ENCODE measurements around the gene ATP6V0A1.

DNA sequence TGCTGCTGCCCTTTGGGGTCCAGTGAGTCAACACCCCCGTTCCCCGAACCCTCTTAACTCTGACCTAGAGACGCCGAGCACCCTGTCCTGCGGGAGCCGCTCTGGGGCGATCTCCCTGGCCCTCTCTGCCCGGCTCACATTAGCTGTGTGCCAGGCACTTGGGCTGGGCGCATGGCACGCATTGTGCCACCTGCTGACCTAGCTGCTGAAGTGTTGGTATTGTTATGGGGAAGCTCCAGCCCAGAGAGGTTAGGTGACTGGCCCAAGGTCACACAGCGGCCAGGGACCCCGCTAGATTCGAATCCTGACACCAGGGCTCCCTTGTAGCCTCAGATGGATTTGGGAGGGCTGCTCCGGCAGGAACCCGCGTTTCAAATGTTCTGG, 95.2 kb downstream of the ATP6V0A1 start:
- no peak for TF ChIP-seq POLR2AphosphoS5 (IDR thresholded peaks at IDR 0.05)
- TF ChIP-seq, protein P1, sequence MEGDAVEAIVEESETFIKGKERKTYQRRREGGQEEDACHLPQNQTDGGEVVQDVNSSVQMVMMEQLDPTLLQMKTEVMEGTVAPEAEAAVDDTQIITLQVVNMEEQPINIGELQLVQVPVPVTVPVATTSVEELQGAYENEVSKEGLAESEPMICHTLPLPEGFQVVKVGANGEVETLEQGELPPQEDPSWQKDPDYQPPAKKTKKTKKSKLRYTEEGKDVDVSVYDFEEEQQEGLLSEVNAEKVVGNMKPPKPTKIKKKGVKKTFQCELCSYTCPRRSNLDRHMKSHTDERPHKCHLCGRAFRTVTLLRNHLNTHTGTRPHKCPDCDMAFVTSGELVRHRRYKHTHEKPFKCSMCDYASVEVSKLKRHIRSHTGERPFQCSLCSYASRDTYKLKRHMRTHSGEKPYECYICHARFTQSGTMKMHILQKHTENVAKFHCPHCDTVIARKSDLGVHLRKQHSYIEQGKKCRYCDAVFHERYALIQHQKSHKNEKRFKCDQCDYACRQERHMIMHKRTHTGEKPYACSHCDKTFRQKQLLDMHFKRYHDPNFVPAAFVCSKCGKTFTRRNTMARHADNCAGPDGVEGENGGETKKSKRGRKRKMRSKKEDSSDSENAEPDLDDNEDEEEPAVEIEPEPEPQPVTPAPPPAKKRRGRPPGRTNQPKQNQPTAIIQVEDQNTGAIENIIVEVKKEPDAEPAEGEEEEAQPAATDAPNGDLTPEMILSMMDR (IDR thresholded peaks at IDR 0.05), result no peak
